IMR-90 (cell line): ENCODE measurements around the gene MYOF. TPM values are rescaled to one million over a fixed set of nuclear protein-coding genes. Genes with fewer than 3 reads are reported as not detected.

Experiments
- ATAC-seq: fragments of 200-7000 bp; cut with Tn5 transposase; 2 replicates; pipeline ENCODE4 v1.9.1; 2020; ENCODE audit warnings: low read depth, mild to moderate bottlenecking, moderate library complexity
- BruUV-seq: library from RNA; stranded (reverse); fragments of 400-500 nt; replicated peaks from 2 replicates; lab custom pipeline; 2021; lab: Mats Ljungman, UMichigan
- CTCF ChIA-PET: fragments of 300-600 bp; formaldehyde crosslinking; extraction: SDS; loops from one replicate; lab custom pipeline; 2021; ENCODE audit warnings: antibody characterized with exemption; lab: Yijun Ruan, JAX
- POLR2A ChIA-PET: fragments of 300-600 bp; sonication (Branson Sonifier 250); formaldehyde crosslinking; loops from one replicate; lab custom pipeline; 2022; ENCODE audit warnings: antibody characterized with exemption; ENCODE audit not compliant: unreplicated experiment; lab: Charles Lee
- DNase-seq: peaks from one replicate; pipeline ENCODE4 v3.0.0; 2013
- H2AFZ ChIP-seq: replicated peaks from 2 replicates; pipeline ENCODE3; 2013; ENCODE audit warnings: low read length, mild to moderate bottlenecking; ENCODE audit not compliant: poor library complexity
- H2AK5ac ChIP-seq: 2 replicates; pipeline ENCODE4 v1.6.1; 2013; ENCODE audit warnings: low read depth, low read length, inconsistent platforms
- H2AK9ac ChIP-seq: replicated peaks from 2 replicates; pipeline ENCODE3; 2013; ENCODE audit warnings: mild to moderate bottlenecking, low read depth, low read length, moderate library complexity; ENCODE audit not compliant: poor library complexity
- H2BK120ac ChIP-seq: 2 replicates; pipeline ENCODE4 v1.6.1; 2013; ENCODE audit warnings: low read depth, low read length, inconsistent platforms
- H2BK15ac ChIP-seq: 3 replicates; pipeline ENCODE4 v1.6.1; 2013; ENCODE audit warnings: low read depth, low read length, inconsistent platforms
- H2BK20ac ChIP-seq: 2 replicates; pipeline ENCODE4 v1.6.1; 2013; ENCODE audit warnings: low read depth, mild to moderate bottlenecking, inconsistent platforms, low read length, moderate library complexity
- H2BK5ac ChIP-seq: 2 replicates; pipeline ENCODE4 v1.6.1; 2013; ENCODE audit warnings: mild to moderate bottlenecking, low read depth, low read length, inconsistent platforms; ENCODE audit not compliant: poor library complexity, severe bottlenecking
- H3K14ac ChIP-seq: replicated peaks from 2 replicates; pipeline ENCODE4 v1.6.1; 2013; ENCODE audit warnings: low read depth, low read length, inconsistent platforms
- H3K18ac ChIP-seq: 2 replicates; pipeline ENCODE4 v1.6.1; 2013; ENCODE audit warnings: low read depth, low read length, control low read depth
- H3K23ac ChIP-seq: 2 replicates; pipeline ENCODE4 v1.6.1; 2013; ENCODE audit warnings: low read depth, low read length, inconsistent platforms
- H3K27ac ChIP-seq: 2 replicates; pipeline ENCODE4 v1.5.1; 2013; ENCODE audit warnings: mild to moderate bottlenecking, control low read depth, low read length; ENCODE audit not compliant: insufficient read depth
- H3K27me3 ChIP-seq: 2 replicates; pipeline ENCODE4 v1.6.1; 2013; ENCODE audit warnings: low read length; ENCODE audit not compliant: control insufficient read depth, insufficient read depth
- H3K36me3 ChIP-seq: 2 replicates; pipeline ENCODE4 v1.6.1; 2013; ENCODE audit warnings: low read length, mixed read lengths; ENCODE audit not compliant: control insufficient read depth, insufficient read depth
- H3K4ac ChIP-seq: 2 replicates; pipeline ENCODE4 v1.6.1; 2013; ENCODE audit warnings: low read depth, low read length, inconsistent platforms
- H3K4me1 ChIP-seq: 2 replicates; pipeline ENCODE4 v1.6.1; 2013; ENCODE audit warnings: low read length, mixed read lengths; ENCODE audit not compliant: control insufficient read depth, insufficient read depth
- H3K4me2 ChIP-seq: 2 replicates; pipeline ENCODE4 v1.6.1; 2013; ENCODE audit warnings: low read depth, mild to moderate bottlenecking, control low read depth, low read length, moderate library complexity
- H3K4me3 ChIP-seq: 2 replicates; pipeline ENCODE4 v1.5.1; 2013; ENCODE audit warnings: low read depth, mild to moderate bottlenecking, control low read depth, low read length, moderate library complexity; ENCODE audit not compliant: insufficient read depth
- H3K56ac ChIP-seq: 2 replicates; pipeline ENCODE4 v1.6.1; 2013; ENCODE audit warnings: low read length, inconsistent platforms; ENCODE audit not compliant: insufficient read depth; ENCODE audit errors: extremely low read depth
- H3K79me1 ChIP-seq, 2 experiments: 2 replicates each; pipeline ENCODE4 v1.6.1; 2013; ENCODE audit warnings: low read length in 2 of 2, inconsistent platforms in 1 of 2, low read depth in 1 of 2
- H3K9ac ChIP-seq: 2 replicates; pipeline ENCODE4 v1.6.1; 2013; ENCODE audit warnings: low read depth, low read length, control low read depth
- H3K9me1 ChIP-seq: 2 replicates; pipeline ENCODE4 v1.6.1; 2013; ENCODE audit warnings: low read length, inconsistent platforms; ENCODE audit not compliant: insufficient read depth
- H3K9me3 ChIP-seq: 2 replicates; pipeline ENCODE4 v1.6.1; 2013; ENCODE audit warnings: low read length; ENCODE audit not compliant: control insufficient read depth, insufficient read depth
- H4K20me1 ChIP-seq: 2 replicates; pipeline ENCODE4 v1.6.1; 2013; ENCODE audit warnings: low read length, inconsistent platforms; ENCODE audit not compliant: insufficient read depth
- H4K5ac ChIP-seq: 2 replicates; pipeline ENCODE4 v1.6.1; 2013; ENCODE audit warnings: mild to moderate bottlenecking, low read depth, low read length, control low read depth
- H4K8ac ChIP-seq, 2 experiments: 2 replicates each; pipeline ENCODE4 v1.6.1; 2013; ENCODE audit warnings: low read depth in 2 of 2, low read length in 2 of 2, control low read depth in 1 of 2, inconsistent platforms in 1 of 2
- H4K91ac ChIP-seq: 2 replicates; pipeline ENCODE4 v1.6.1; 2013; ENCODE audit warnings: low read depth, low read length, inconsistent platforms; ENCODE audit not compliant: insufficient read depth
- BHLHE40 ChIP-seq: fragments of 150-350 bp; IDR thresholded peaks from 2 replicates; pipeline ENCODE4 v1.6.1; 2016; ENCODE audit warnings: mild to moderate bottlenecking, low read depth, low read length
- CEBPB ChIP-seq: IDR thresholded peaks from 2 replicates; pipeline ENCODE4 v1.6.1; 2012; ENCODE audit warnings: low read depth, low read length, improper control_type of control experiment
- CHD1 ChIP-seq: IDR thresholded peaks from 2 replicates; pipeline ENCODE4 v1.6.1; 2012; ENCODE audit warnings: low read depth, low read length, improper control_type of control experiment
- CTCF ChIP-seq: conservative IDR thresholded peaks from 2 replicates; pipeline ENCODE4 v1.5.1; 2012; ENCODE audit warnings: mild to moderate bottlenecking, low read depth, low read length, improper control_type of control experiment
- FOS ChIP-seq: fragments of 150-350 bp; IDR thresholded peaks from 2 replicates; pipeline ENCODE4 v1.6.1; 2016; ENCODE audit warnings: low read depth, low read length
- MAFK ChIP-seq: IDR thresholded peaks from 2 replicates; pipeline ENCODE4 v1.6.1; 2012; ENCODE audit warnings: low read depth, low read length, improper control_type of control experiment
- MAZ ChIP-seq: IDR thresholded peaks from 2 replicates; pipeline ENCODE4 v1.6.1; 2012; ENCODE audit warnings: low read depth, mild to moderate bottlenecking, low read length, improper control_type of control experiment, moderate library complexity, borderline replicate concordance
- MXI1 ChIP-seq: IDR thresholded peaks from 2 replicates; pipeline ENCODE4 v1.6.1; 2012; ENCODE audit warnings: low read depth, mild to moderate bottlenecking, low read length, moderate library complexity, borderline replicate concordance
- NFE2L2 ChIP-seq: fragments of 150-350 bp; IDR thresholded peaks from 2 replicates; pipeline ENCODE4 v1.6.1; 2016; ENCODE audit warnings: low read depth, mild to moderate bottlenecking, low read length
- POLR2A ChIP-seq: IDR thresholded peaks from 2 replicates; pipeline ENCODE4 v1.6.1; 2012; ENCODE audit warnings: mild to moderate bottlenecking, low read depth, low read length
- RAD21 ChIP-seq: IDR thresholded peaks from 2 replicates; pipeline ENCODE4 v1.6.1; 2012; ENCODE audit warnings: low read length, improper control_type of control experiment
- RCOR1 ChIP-seq: IDR thresholded peaks from 2 replicates; pipeline ENCODE4 v1.6.1; 2012; ENCODE audit warnings: mild to moderate bottlenecking, low read length, improper control_type of control experiment; ENCODE audit not compliant: insufficient replicate concordance
- RFX5 ChIP-seq: IDR thresholded peaks from 2 replicates; pipeline ENCODE4 v1.8.0; 2012; ENCODE audit warnings: low read depth, mild to moderate bottlenecking, low read length, moderate library complexity
- SMC3 ChIP-seq: fragments of 150-350 bp; IDR thresholded peaks from 2 replicates; pipeline ENCODE4 v1.6.1; 2016; ENCODE audit warnings: low read depth, mild to moderate bottlenecking, antibody characterized with exemption, low read length, moderate library complexity
- whole genome bisulfite sequencing, 2 experiments: methylation state at CpG; one replicate each; pipeline versions ENCODE4 v1.1.5 to v1.1.7; 2013; ENCODE audit warnings: missing lambda C conversion rate in 2 of 2; ENCODE audit not compliant: insufficient read length in 1 of 2; ENCODE audit errors: extremely low coverage in 2 of 2; 5-methylcytosine and 5-hydroxymethylcytosine counted together
- dilution Hi-C: fragments of 300-500 bp; cut with HindIII; formaldehyde crosslinking; loops from one replicate; pipeline ENCODE4 v1.14.3; 2018; ENCODE audit warnings: low sequenced_read_pairs; ENCODE audit not compliant: unreplicated experiment
- in situ Hi-C: fragments of 300-500 bp; cut with MboI; formaldehyde crosslinking; loops from 3 replicates; pipeline ENCODE4 v1.14.3; 2019; ENCODE audit warnings: low sequenced_read_pairs, inconsistent platforms, mixed read lengths
- intact Hi-C: fragments of 100-400 bp; cut with micrococcal nuclease; formaldehyde crosslinking; loops from 2 replicates; pipeline ENCODE4 v1.10.0; 2022
- polyA plus RNA-seq, 3 experiments: library from polyadenylated mRNA; depleted of rRNA; stranded (reverse); fragments of >200 nt; gene quantifications; 2 replicates each; pipeline ENCODE4 v1.2.3, GENCODE V29; 2012; ENCODE audit warnings: low replicate concordance in 1 of 3
- total RNA-seq: library from RNA; depleted of rRNA; stranded (reverse); fragments of >200 nt; gene quantifications from 2 replicates; pipeline ENCODE4 v1.2.3, GENCODE V29; 2012
- TF ChIP-seq, protein P1 (sequence below): fragments of 150-350 bp; IDR thresholded peaks from 2 replicates; pipeline ENCODE4 v1.6.1; 2016; ENCODE audit warnings: low read depth, mild to moderate bottlenecking, low read length, moderate library complexity, borderline replicate concordance
- TF ChIP-seq, protein P2 (sequence below): fragments of 150-350 bp; IDR thresholded peaks from 2 replicates; pipeline ENCODE4 v1.6.1; 2017; ENCODE audit warnings: mild to moderate bottlenecking, antibody characterized with exemption, low read length, low read depth

The MYOF gene
- total and polyA plus RNA-seq, 2 of the 4 experiments (the other 2 are of a cell fraction) = 221 to 281 TPM

DNA sequence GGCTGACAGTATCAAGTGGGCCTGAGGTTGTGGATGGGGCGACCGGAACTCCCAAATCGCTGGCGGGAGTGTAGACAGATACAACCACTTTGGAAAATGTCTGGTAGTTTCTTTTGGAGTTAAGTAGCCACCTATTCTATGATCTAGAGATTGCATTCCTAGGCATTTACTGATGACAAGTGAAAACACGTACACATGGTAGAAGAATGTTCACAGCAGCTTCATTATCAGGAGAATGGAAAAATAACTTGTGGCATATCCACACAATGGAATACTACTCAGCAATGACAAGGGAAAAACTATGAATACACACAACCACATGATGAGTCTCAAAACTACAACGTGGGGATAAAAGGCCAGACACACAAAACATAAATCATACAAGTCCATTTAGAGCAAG is 146.0 kb downstream of the MYOF start:
- dilution Hi-C loops = no loop called here

More for the DNA sequence above, 146.0 kb downstream of the MYOF start:
- no peak overlapping the region for H3K4me2 ChIP-seq
- intact Hi-C loops = no loop called here
- H2BK15ac ChIP-seq = no peak overlapping the region
- H4K20me1 ChIP-seq = peaks cover 10% of the 10 kb centered on the region; the same call in 1 of the 2 replicates
- no peak overlapping the region for H3K4ac ChIP-seq
- no peak overlapping the region for H3K56ac ChIP-seq
- no peak overlapping the region for H3K14ac ChIP-seq
- H2BK20ac ChIP-seq = no peak overlapping the region
- H2BK5ac ChIP-seq = no peak overlapping the region
- TF ChIP-seq POLR2A = no peak
- TF ChIP-seq MXI1 = no peak
- TF ChIP-seq CHD1 = no peak
- TF ChIP-seq RFX5 = no peak
- TF ChIP-seq, protein P1, sequence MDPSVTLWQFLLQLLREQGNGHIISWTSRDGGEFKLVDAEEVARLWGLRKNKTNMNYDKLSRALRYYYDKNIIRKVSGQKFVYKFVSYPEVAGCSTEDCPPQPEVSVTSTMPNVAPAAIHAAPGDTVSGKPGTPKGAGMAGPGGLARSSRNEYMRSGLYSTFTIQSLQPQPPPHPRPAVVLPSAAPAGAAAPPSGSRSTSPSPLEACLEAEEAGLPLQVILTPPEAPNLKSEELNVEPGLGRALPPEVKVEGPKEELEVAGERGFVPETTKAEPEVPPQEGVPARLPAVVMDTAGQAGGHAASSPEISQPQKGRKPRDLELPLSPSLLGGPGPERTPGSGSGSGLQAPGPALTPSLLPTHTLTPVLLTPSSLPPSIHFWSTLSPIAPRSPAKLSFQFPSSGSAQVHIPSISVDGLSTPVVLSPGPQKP = no peak
- TF ChIP-seq CTCF = no peak
- TF ChIP-seq CEBPB = no peak
- no peak for TF ChIP-seq SMC3
- TF ChIP-seq FOS = no peak
- TF ChIP-seq BHLHE40 = no peak
- no peak for TF ChIP-seq NFE2L2
- TF ChIP-seq, protein P2, sequence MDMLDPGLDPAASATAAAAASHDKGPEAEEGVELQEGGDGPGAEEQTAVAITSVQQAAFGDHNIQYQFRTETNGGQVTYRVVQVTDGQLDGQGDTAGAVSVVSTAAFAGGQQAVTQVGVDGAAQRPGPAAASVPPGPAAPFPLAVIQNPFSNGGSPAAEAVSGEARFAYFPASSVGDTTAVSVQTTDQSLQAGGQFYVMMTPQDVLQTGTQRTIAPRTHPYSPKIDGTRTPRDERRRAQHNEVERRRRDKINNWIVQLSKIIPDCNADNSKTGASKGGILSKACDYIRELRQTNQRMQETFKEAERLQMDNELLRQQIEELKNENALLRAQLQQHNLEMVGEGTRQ = no peak
- no peak for TF ChIP-seq RCOR1
- TF ChIP-seq RAD21 = no peak
- no peak for TF ChIP-seq MAFK
- no peak for TF ChIP-seq MAZ
- ATAC-seq (no peak), DNase-seq (no peak)
- H3K4me1 ChIP-seq = no peaks in the 10 kb centered on the region
- no peak overlapping the region for H2AK9ac ChIP-seq
- no peak overlapping the region for H3K27ac ChIP-seq
- H3K18ac ChIP-seq = no peak overlapping the region
- H3K23ac ChIP-seq = no peak overlapping the region
- peaks cover 8 to 32% of the 10 kb centered on the region in 2 experiments; a peak in 3 of 4 replicates for H3K79me1 ChIP-seq
- in situ Hi-C loops = no loop called here
- no peak overlapping the region for H2BK120ac ChIP-seq
- POLR2A ChIA-PET = no interaction called here
- H3K27me3 ChIP-seq = no peaks in the 10 kb centered on the region
- no peak overlapping the region for H3K4me3 ChIP-seq
- H3K9me1 ChIP-seq = peaks cover 4% of the 10 kb centered on the region
- no peak overlapping the region for H2AK5ac ChIP-seq
- H4K5ac ChIP-seq = no peak overlapping the region
- H3K9me3 ChIP-seq = no peaks in the 10 kb centered on the region
- WGBS, 2 experiments = no CpG with 5 or more reads among the region's 6 CpGs
- H2AFZ ChIP-seq = no peak overlapping the region
- H4K8ac ChIP-seq = no peak overlapping the region
- CTCF ChIA-PET = no interaction called here
- H3K36me3 ChIP-seq = peaks cover 67% of the 10 kb centered on the region
- H4K91ac ChIP-seq = no peak overlapping the region
- no TSS peak for BruUV-seq
- H3K9ac ChIP-seq = no peak overlapping the region
